Ovary (tissue), 3 donors: Measurements from ENCODE around the gene ZNF236.

Source experiments
- EP300 ChIP-seq: sonication (generic); formaldehyde crosslinking; IDR thresholded peaks from one replicate; pipeline ENCODE4 v1.6.1; 2017; ENCODE audit warnings: antibody characterized with exemption
- TF ChIP-seq, protein P1 (sequence below), 3 donors: fragments of 450-650 bp in 2 of 3; fragments of 200-600 bp in 1 of 3; IDR thresholded peaks; one replicate each; pipeline versions ENCODE4 v1.5.1 to v1.8.0; 2016 to 2022; ENCODE audit warnings: antibody characterized with exemption in 3 of 3, mild to moderate bottlenecking in 1 of 3
- donor health status: DM: no; HTN: no; CAD: no.

GRCh38 chr18:76989647-76990190, 167.4 kb downstream of the ZNF236 start:
- TF ChIP-seq, protein P1, sequence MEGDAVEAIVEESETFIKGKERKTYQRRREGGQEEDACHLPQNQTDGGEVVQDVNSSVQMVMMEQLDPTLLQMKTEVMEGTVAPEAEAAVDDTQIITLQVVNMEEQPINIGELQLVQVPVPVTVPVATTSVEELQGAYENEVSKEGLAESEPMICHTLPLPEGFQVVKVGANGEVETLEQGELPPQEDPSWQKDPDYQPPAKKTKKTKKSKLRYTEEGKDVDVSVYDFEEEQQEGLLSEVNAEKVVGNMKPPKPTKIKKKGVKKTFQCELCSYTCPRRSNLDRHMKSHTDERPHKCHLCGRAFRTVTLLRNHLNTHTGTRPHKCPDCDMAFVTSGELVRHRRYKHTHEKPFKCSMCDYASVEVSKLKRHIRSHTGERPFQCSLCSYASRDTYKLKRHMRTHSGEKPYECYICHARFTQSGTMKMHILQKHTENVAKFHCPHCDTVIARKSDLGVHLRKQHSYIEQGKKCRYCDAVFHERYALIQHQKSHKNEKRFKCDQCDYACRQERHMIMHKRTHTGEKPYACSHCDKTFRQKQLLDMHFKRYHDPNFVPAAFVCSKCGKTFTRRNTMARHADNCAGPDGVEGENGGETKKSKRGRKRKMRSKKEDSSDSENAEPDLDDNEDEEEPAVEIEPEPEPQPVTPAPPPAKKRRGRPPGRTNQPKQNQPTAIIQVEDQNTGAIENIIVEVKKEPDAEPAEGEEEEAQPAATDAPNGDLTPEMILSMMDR (IDR thresholded peaks at IDR 0.05), result no peak
- TF ChIP-seq EP300, result no peak
